Measurements from ENCODE around the gene UTY.

Gene UTY

GRCh38 chrY:13398876-13399275 lies 81.0 kb downstream of the UTY start:
- DNase-seq = no peak

- DNase-seq = no peak
Measured at GRCh38 chrY:13381110-13381683, 98.6 kb downstream of the UTY start.

- DNase-seq = no peak
Measured at GRCh38 chrY:13370868-13371800, 108.7 kb downstream of the UTY start.

GRCh38 chrY:13370245-13370644 lies 109.6 kb downstream of the UTY start:
- DNase-seq = no peak

- DNase-seq = no peak
Measured at GRCh38 chrY:13368513-13368845, 111.4 kb downstream of the UTY start.

- no peak for DNase-seq
Measured at GRCh38 chrY:13363641-13364040, 116.2 kb downstream of the UTY start.

- DNase-seq = no peak
Measured at GRCh38 chrY:13362662-13363061, 117.2 kb downstream of the UTY start.

- no peak for DNase-seq
Measured at GRCh38 chrY:13361656-13362636, 117.9 kb downstream of the UTY start.

GRCh38 chrY:13351443-13351842 lies 128.4 kb downstream of the UTY start:
- no peak for DNase-seq

GRCh38 chrY:13347106-13347505 lies 132.7 kb downstream of the UTY start:
- no peak for DNase-seq

- no peak for DNase-seq
Measured at GRCh38 chrY:13345549-13345948, 134.3 kb downstream of the UTY start.

- DNase-seq = no peak
Measured at GRCh38 chrY:13343307-13343946, 136.4 kb downstream of the UTY start.

GRCh38 chrY:13339939-13340338 lies 139.9 kb downstream of the UTY start:
- no peak for DNase-seq

- DNase-seq = no peak
Measured at GRCh38 chrY:13339381-13339780, 140.5 kb downstream of the UTY start.

- no peak for DNase-seq
Measured at GRCh38 chrY:13338711-13339110, 141.1 kb downstream of the UTY start.

GRCh38 chrY:13337934-13338333 lies 141.9 kb downstream of the UTY start:
- no peak for DNase-seq

- DNase-seq = no peak
Measured at GRCh38 chrY:13333791-13334190, 146.0 kb downstream of the UTY start.

GRCh38 chrY:13330651-13331050 lies 149.2 kb downstream of the UTY start:
- DNase-seq = no peak

- DNase-seq = no peak
Measured at GRCh38 chrY:13312966-13313365, 166.9 kb downstream of the UTY start.

- DNase-seq = no peak
Measured at GRCh38 chrY:13307959-13308358, 171.9 kb downstream of the UTY start.

GRCh38 chrY:13300795-13301194 lies 179.0 kb downstream of the UTY start:
- no peak for DNase-seq

- no peak for DNase-seq
Measured at GRCh38 chrY:13299411-13299810, 180.4 kb downstream of the UTY start.
